ENCODE data around the gene EVC2. TPM values are rescaled to one million over a fixed set of nuclear protein-coding genes. Genes with fewer than 3 reads are reported as not detected.

The EVC2 gene
- total and polyA plus RNA-seq, 9 of the 15 experiments (the other 6 are each of a cell fraction or from before 2014, with no cell fraction given), result 0.03 to 0.55 (median 0.38) TPM; not detected in 1

GRCh38 chr4:5568931-5569330, 139.4 kb downstream of the EVC2 start (continued):
- TF ChIP-seq FOXM1 (IDR thresholded peaks at IDR 0.05; ENCODE audit: low read depth) (no peak), FOXM1 (CRISPR knock-in tag; IDR thresholded peaks at IDR 0.05; ENCODE audit: low read depth) (no peak), NCOA6 (IDR thresholded peaks at IDR 0.05) (no peak)
- TF ChIP-seq, protein P1, sequence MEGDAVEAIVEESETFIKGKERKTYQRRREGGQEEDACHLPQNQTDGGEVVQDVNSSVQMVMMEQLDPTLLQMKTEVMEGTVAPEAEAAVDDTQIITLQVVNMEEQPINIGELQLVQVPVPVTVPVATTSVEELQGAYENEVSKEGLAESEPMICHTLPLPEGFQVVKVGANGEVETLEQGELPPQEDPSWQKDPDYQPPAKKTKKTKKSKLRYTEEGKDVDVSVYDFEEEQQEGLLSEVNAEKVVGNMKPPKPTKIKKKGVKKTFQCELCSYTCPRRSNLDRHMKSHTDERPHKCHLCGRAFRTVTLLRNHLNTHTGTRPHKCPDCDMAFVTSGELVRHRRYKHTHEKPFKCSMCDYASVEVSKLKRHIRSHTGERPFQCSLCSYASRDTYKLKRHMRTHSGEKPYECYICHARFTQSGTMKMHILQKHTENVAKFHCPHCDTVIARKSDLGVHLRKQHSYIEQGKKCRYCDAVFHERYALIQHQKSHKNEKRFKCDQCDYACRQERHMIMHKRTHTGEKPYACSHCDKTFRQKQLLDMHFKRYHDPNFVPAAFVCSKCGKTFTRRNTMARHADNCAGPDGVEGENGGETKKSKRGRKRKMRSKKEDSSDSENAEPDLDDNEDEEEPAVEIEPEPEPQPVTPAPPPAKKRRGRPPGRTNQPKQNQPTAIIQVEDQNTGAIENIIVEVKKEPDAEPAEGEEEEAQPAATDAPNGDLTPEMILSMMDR (IDR thresholded peaks at IDR 0.05 in 2 of 3, conservative IDR thresholded peaks at IDR 0.05 in 1 of 3; ENCODE audit: insufficient read depth in 2 of 3, low read depth in 1 of 3, low read length in 3 of 3), result no peak

DNA sequence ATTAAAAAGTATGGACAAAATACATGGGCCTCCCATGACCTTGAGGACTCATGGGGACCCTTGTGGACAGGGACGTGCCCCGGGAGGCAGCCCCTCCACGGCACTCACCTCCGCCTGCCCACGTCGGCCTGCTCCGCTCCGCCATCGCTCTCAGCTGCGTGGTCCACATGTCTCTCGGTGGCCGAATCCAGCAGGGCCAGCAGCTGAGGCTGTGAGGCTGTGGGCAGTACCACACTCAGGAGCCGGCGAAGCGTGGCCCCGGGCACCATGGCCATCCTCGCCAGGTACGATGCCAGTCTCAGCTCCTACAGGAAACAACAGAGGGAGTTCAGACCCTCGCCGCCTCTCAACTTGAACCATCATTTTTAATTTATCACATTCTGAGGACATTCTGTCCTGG, 140.0 kb downstream of the EVC2 start:
- H3K9ac ChIP-seq (ENCODE audit: insufficient read depth in 1 of 2, low read depth in 2 of 2, low read length in 2 of 2), result no peak overlapping the region
- no TSS peak for BruUV-seq (replicated peaks)
- no peak overlapping the region for H3K27ac ChIP-seq (ENCODE audit: extremely low read depth, low read depth, low read length)
- H3K9me3 ChIP-seq (replicated peaks; ENCODE audit: control insufficient read depth, insufficient read depth, low read depth, low read length), result no peaks in the 10 kb centered on the region
- no peaks in the 10 kb centered on the region for H3K79me2 ChIP-seq (ENCODE audit: control insufficient read depth, insufficient read depth, low read length)
- no peak overlapping the region for H2AFZ ChIP-seq (ENCODE audit: low read depth, low read length)
- H3K4me1 ChIP-seq (replicated peaks in 1 of 2; ENCODE audit: control insufficient read depth in 2 of 2, insufficient read depth in 2 of 2, low read length in 2 of 2), result no peaks in the 10 kb centered on the region
- no peaks in the 10 kb centered on the region; a peak in 1 of 5 replicates for H3K27me3 ChIP-seq (ENCODE audit: control insufficient read depth in 2 of 2, insufficient read depth in 2 of 2, low read length in 2 of 2)
- no peaks in the 10 kb centered on the region for H3K36me3 ChIP-seq (ENCODE audit: control insufficient read depth, insufficient read depth, low read length)
- no peak for TF ChIP-seq ZSCAN32 (CRISPR knock-in tag; IDR thresholded peaks at IDR 0.05)
- H3K4me3 ChIP-seq, result no peak overlapping the region
- intact Hi-C loops (cut with micrococcal nuclease), result no loop called here
- no peaks in the 10 kb centered on the region for H3K9me1 ChIP-seq (ENCODE audit: control insufficient read depth, insufficient read depth, low read length)
- H3K4me2 ChIP-seq (ENCODE audit: insufficient read depth, low read length), result no peak overlapping the region
- DNase-seq (ENCODE audit: extremely low read depth in 1 of 4, low spot score in 3 of 4), result no peak
- 8% methylated on average over 20 of the region's 20 CpGs for WGBS (ENCODE audit: insufficient coverage, low coverage, missing lambda C conversion rate)
- CTCF ChIA-PET (ENCODE audit: low intra/inter-chr PET ratio), result no interaction called here
- FAIRE-seq, result no peak
- POLR2A ChIA-PET, result no interaction called here
- no peaks in the 10 kb centered on the region for H4K20me1 ChIP-seq (replicated peaks; ENCODE audit: control insufficient read depth, insufficient read depth, low read length)
- no peak for ATAC-seq
- in situ Hi-C loops (cut with MboI), result no loop called here
